Left ventricle myocardium inferior (tissue), 1 donor: Measurements from ENCODE around the gene MTTP. TPM values are rescaled to one million over a fixed set of nuclear protein-coding genes. Genes with fewer than 3 reads are reported as not detected.
A peak's percentile ranks its signal among the peaks of the same experiment; 100 is the strongest.

Experiments
- DNase-seq: peaks from one replicate; pipeline ENCODE4 v3.0.0-alpha.2; 2020
- H3K27ac ChIP-seq: fragments of 200-600 bp; replicated peaks from 2 replicates; pipeline ENCODE4 v1.8.0; 2021
- H3K27me3 ChIP-seq: fragments of 200-600 bp; 2 replicates; pipeline ENCODE4 v1.8.0; 2021; ENCODE audit warnings: low read depth
- H3K36me3 ChIP-seq: fragments of 200-600 bp; 2 replicates; pipeline ENCODE4 v1.8.0; 2021
- H3K4me1 ChIP-seq: fragments of 200-600 bp; 2 replicates; pipeline ENCODE4 v1.8.0; 2021
- H3K4me3 ChIP-seq: fragments of 200-600 bp; 2 replicates; pipeline ENCODE4 v1.8.0; 2021; ENCODE audit warnings: mild to moderate bottlenecking, moderate library complexity
- H3K9me3 ChIP-seq: fragments of 200-600 bp; replicated peaks from 2 replicates; pipeline ENCODE4 v1.8.0; 2021
- CTCF ChIP-seq: fragments of 200-600 bp; IDR thresholded peaks from 2 replicates; pipeline ENCODE4 v1.8.0; 2021; ENCODE audit warnings: antibody characterized with exemption, mild to moderate bottlenecking, borderline replicate concordance
- intact Hi-C: fragments of 100-400 bp; cut with micrococcal nuclease; formaldehyde crosslinking; loops from one replicate; pipeline ENCODE4 v1.11.0; 2022
- total RNA-seq: library from RNA; stranded (reverse); fragmentation: NEBNext Ultra II Directional; extraction: Animal tissue kit (Norgen Biotek cat#: 25700); gene quantifications from one replicate; pipeline ENCODE4 v1.2.1, GENCODE V29; 2021
- donor health status: DM: no; HTN: yes; CAD: no; lungs with severe emphysema.

MTTP gene
- total RNA-seq, 1 donor from 2014 or later: 3.7 TPM

GRCh38 chr4:99645638-99646037 lies 71.0 kb downstream of the MTTP start:
- Histone ChIP-seq H3K27ac (peak overlapping the region; percentile 40), H3K27me3 (no peaks in the 10 kb centered on the region), H3K4me1 (peaks cover 59% of the 10 kb centered on the region), H3K36me3 (no peaks in the 10 kb centered on the region), H3K4me3 (no peak overlapping the region), H3K9me3 (no peaks in the 10 kb centered on the region)
- intact Hi-C loops: no loop called here
- DNase-seq: no peak
- TF ChIP-seq CTCF: no peak

- Histone ChIP-seq H3K27ac (peak overlapping the region; percentile 40), H3K9me3 (no peaks in the 10 kb centered on the region), H3K27me3 (no peaks in the 10 kb centered on the region), H3K36me3 (no peaks in the 10 kb centered on the region), H3K4me1 (peaks cover 52% of the 10 kb centered on the region), H3K4me3 (no peak overlapping the region)
- no peak for DNase-seq
- intact Hi-C loops: no loop called here
- no peak for TF ChIP-seq CTCF
These were observed 72.4 kb downstream of the MTTP start for GRCh38 chr4:99647071-99647470.

GRCh38 chr4:99648321-99648720 lies 73.7 kb downstream of the MTTP start:
- peaks cover 42% of the 10 kb centered on the region for H3K4me1 ChIP-seq
- no peak overlapping the region for H3K27ac ChIP-seq
- TF ChIP-seq CTCF: no peak
- no peaks in the 10 kb centered on the region for H3K9me3 ChIP-seq
- DNase-seq: no peak
- H3K36me3 ChIP-seq: no peaks in the 10 kb centered on the region
- no peaks in the 10 kb centered on the region for H3K27me3 ChIP-seq
- intact Hi-C loops: no loop called here
- no peak overlapping the region for H3K4me3 ChIP-seq

GRCh38 chr4:99649208-99649607 lies 74.6 kb downstream of the MTTP start:
- no peak overlapping the region for H3K27ac ChIP-seq
- H3K4me1 ChIP-seq: peaks cover 40% of the 10 kb centered on the region
- no peak overlapping the region for H3K4me3 ChIP-seq
- no peaks in the 10 kb centered on the region for H3K9me3 ChIP-seq
- DNase-seq: no peak
- H3K27me3 ChIP-seq: no peaks in the 10 kb centered on the region
- TF ChIP-seq CTCF: no peak
- intact Hi-C loops: no loop called here
- H3K36me3 ChIP-seq: no peaks in the 10 kb centered on the region

GRCh38 chr4:99649778-99650177 lies 75.2 kb downstream of the MTTP start:
- no peak for DNase-seq
- H3K9me3 ChIP-seq: no peaks in the 10 kb centered on the region
- H3K4me3 ChIP-seq: no peak overlapping the region
- TF ChIP-seq CTCF: no peak
- H3K36me3 ChIP-seq: no peaks in the 10 kb centered on the region
- H3K4me1 ChIP-seq: peaks cover 36% of the 10 kb centered on the region
- intact Hi-C loops: no loop called here
- no peak overlapping the region for H3K27ac ChIP-seq
- H3K27me3 ChIP-seq: no peaks in the 10 kb centered on the region
